CD4-positive, CD25-positive, alpha-beta regulatory T cell (primary cell): ENCODE measurements around the gene PATJ. TPM values are rescaled to one million over a fixed set of nuclear protein-coding genes. Genes with fewer than 3 reads are reported as not detected.

Experiments
- ATAC-seq, 2 donors: fragments of 150-1000 bp; cut with Tn5 transposase; one replicate each; pipeline ENCODE4 v1.10.0; 2021; ENCODE audit warnings: low read depth in 2 of 2, moderate number of reproducible peaks in 2 of 2, moderate library complexity in 1 of 2
- DNase-seq, 3 donors: peaks; one replicate each; pipeline versions ENCODE4 v3.0.0 to v3.0.0-alpha.2; 2012 to 2022; ENCODE audit warnings: mixed read lengths in 1 of 3
- H3K27ac ChIP-seq: one replicate; pipeline ENCODE4 v1.7.0; 2013; ENCODE audit warnings: mild to moderate bottlenecking, low read length; ENCODE audit not compliant: insufficient read depth, poor library complexity, severe bottlenecking
- H3K27me3 ChIP-seq: one replicate; pipeline ENCODE4 v1.7.0; 2013; ENCODE audit warnings: low read length; ENCODE audit not compliant: control insufficient read depth, insufficient read depth
- H3K36me3 ChIP-seq: one replicate; pipeline ENCODE4 v1.7.0; 2013; ENCODE audit warnings: mild to moderate bottlenecking, low read length, moderate library complexity; ENCODE audit not compliant: control insufficient read depth, insufficient read depth
- H3K4me1 ChIP-seq: 2 replicates; pipeline ENCODE4 v1.7.0; 2013; ENCODE audit warnings: mild to moderate bottlenecking, low read length; ENCODE audit not compliant: insufficient read depth, control insufficient read depth, poor library complexity, severe bottlenecking
- H3K4me3 ChIP-seq: one replicate; pipeline ENCODE4 v1.7.0; 2013; ENCODE audit warnings: low read depth, mild to moderate bottlenecking, low read length, moderate library complexity
- H3K9me3 ChIP-seq, 2 experiments: 1 replicate in 1 of 2; 2 replicates in 1 of 2; pipeline ENCODE4 v1.7.0; 2013; ENCODE audit warnings: low read length in 2 of 2, mild to moderate bottlenecking in 1 of 2, moderate library complexity in 1 of 2; ENCODE audit not compliant: control insufficient read depth in 2 of 2
- H3K27ac Mint-ChIP-seq, 3 donors: one replicate each; pipeline ENCODE4 v1.8.0; 2020 to 2022; ENCODE audit warnings: mild to moderate bottlenecking in 3 of 3, mixed read lengths in 3 of 3, moderate library complexity in 2 of 3
- H3K27me3 Mint-ChIP-seq: one replicate; pipeline ENCODE4 v1.8.0; 2022; ENCODE audit warnings: mild to moderate bottlenecking, mixed read lengths
- H3K36me3 Mint-ChIP-seq: one replicate; pipeline ENCODE4 v1.8.0; 2020; ENCODE audit warnings: mixed read lengths
- H3K4me1 Mint-ChIP-seq, 4 donors: one replicate each; pipeline ENCODE4 v1.8.0; 2020 to 2022; ENCODE audit warnings: mixed read lengths in 4 of 4, mild to moderate bottlenecking in 1 of 4
- H3K4me3 Mint-ChIP-seq, 4 donors: one replicate each; pipeline ENCODE4 v1.8.0; 2020 to 2022; ENCODE audit warnings: mild to moderate bottlenecking in 4 of 4, mixed read lengths in 4 of 4, moderate library complexity in 3 of 4
- H3K9me3 Mint-ChIP-seq, 7 donors: one replicate each; pipeline ENCODE4 v1.8.0; 2020 to 2022; ENCODE audit warnings: mixed read lengths in 7 of 7, mild to moderate bottlenecking in 3 of 7, moderate library complexity in 2 of 7
- polyA plus RNA-seq, 4 donors: library from polyadenylated mRNA; unstranded; fragments of 300-500 nt; fragmentation: Illumina TruSeq; gene quantifications; one replicate each; pipeline ENCODE4 v1.2.3, GENCODE V29; 2021
- total RNA-seq: library from RNA; stranded (reverse); gene quantifications from one replicate; pipeline ENCODE4 v1.2.3, GENCODE V29; 2022

Gene PATJ
- total and polyA plus RNA-seq, 5 donors from 2014 or later = 8.6 to 49.2 (median 15.9) TPM

- no peaks in the 10 kb centered on the region for H3K4me1 Mint-ChIP-seq
- H3K27me3 Mint-ChIP-seq = no peaks in the 10 kb centered on the region
- no peak overlapping the region for H3K27ac ChIP-seq
- no peaks in the 10 kb centered on the region for H3K9me3 Mint-ChIP-seq
- no peaks in the 10 kb centered on the region for H3K27me3 ChIP-seq
- no peaks in the 10 kb centered on the region for H3K4me1 ChIP-seq
- peaks cover 22% of the 10 kb centered on the region for H3K36me3 Mint-ChIP-seq
- H3K4me3 ChIP-seq = no peak overlapping the region
- H3K27ac Mint-ChIP-seq = no peak overlapping the region
- peaks cover 12% of the 10 kb centered on the region for H3K36me3 ChIP-seq
- ATAC-seq (peak in 1 of 2 donors; percentile 46), DNase-seq (peak; percentile 7 to 45 (median 24))
- no peak overlapping the region for H3K4me3 Mint-ChIP-seq
- no peaks in the 10 kb centered on the region for H3K9me3 ChIP-seq
These were observed 340.4 kb downstream of the PATJ start for GRCh38 chr1:62082456-62083363.

- H3K27ac ChIP-seq = no peak overlapping the region
- ATAC-seq = no peak
- peaks cover 10% of the 10 kb centered on the region for H3K36me3 ChIP-seq
- no peaks in the 10 kb centered on the region for H3K4me1 ChIP-seq
- peaks cover 27% of the 10 kb centered on the region for H3K36me3 Mint-ChIP-seq
- no peak for DNase-seq
- no peaks in the 10 kb centered on the region for H3K4me1 Mint-ChIP-seq
- no peaks in the 10 kb centered on the region for H3K9me3 Mint-ChIP-seq
- no peak overlapping the region for H3K4me3 ChIP-seq
- no peaks in the 10 kb centered on the region for H3K9me3 ChIP-seq
- H3K4me3 Mint-ChIP-seq = no peak overlapping the region
- no peaks in the 10 kb centered on the region for H3K27me3 Mint-ChIP-seq
- no peak overlapping the region for H3K27ac Mint-ChIP-seq
- no peaks in the 10 kb centered on the region for H3K27me3 ChIP-seq
These were observed 342.1 kb downstream of the PATJ start for GRCh38 chr1:62084310-62084890.

- Mint-ChIP-seq H3K27me3 (no peaks in the 10 kb centered on the region), H3K27ac (no peak overlapping the region), H3K9me3 (no peaks in the 10 kb centered on the region), H3K4me1 (no peaks in the 10 kb centered on the region), H3K36me3 (peaks cover 24% of the 10 kb centered on the region), H3K4me3 (no peak overlapping the region)
- ATAC-seq (no peak), DNase-seq (no peak)
- no peaks in the 10 kb centered on the region for H3K27me3 ChIP-seq
- no peaks in the 10 kb centered on the region for H3K9me3 ChIP-seq
- H3K4me3 ChIP-seq = no peak overlapping the region
- H3K4me1 ChIP-seq = no peaks in the 10 kb centered on the region
- H3K27ac ChIP-seq = no peak overlapping the region
- H3K36me3 ChIP-seq = peaks cover 4% of the 10 kb centered on the region
These were observed 346.2 kb downstream of the PATJ start for GRCh38 chr1:62088439-62088838.

GRCh38 chr1:62089570-62089969 lies 347.3 kb downstream of the PATJ start:
- H3K36me3 ChIP-seq = peaks cover under 1% of the 10 kb centered on the region
- no peak overlapping the region for H3K27ac ChIP-seq
- H3K36me3 Mint-ChIP-seq = peaks cover 24% of the 10 kb centered on the region
- H3K4me3 ChIP-seq = no peak overlapping the region
- no peak overlapping the region for H3K4me3 Mint-ChIP-seq
- H3K27me3 ChIP-seq = no peaks in the 10 kb centered on the region
- H3K9me3 Mint-ChIP-seq = no peaks in the 10 kb centered on the region
- H3K4me1 ChIP-seq = no peaks in the 10 kb centered on the region
- H3K27ac Mint-ChIP-seq = no peak overlapping the region
- H3K27me3 Mint-ChIP-seq = no peaks in the 10 kb centered on the region
- DNase-seq (no peak), ATAC-seq (no peak)
- no peaks in the 10 kb centered on the region for H3K9me3 ChIP-seq
- H3K4me1 Mint-ChIP-seq = no peaks in the 10 kb centered on the region

GRCh38 chr1:62090016-62090415 lies 347.7 kb downstream of the PATJ start:
- Histone ChIP-seq H3K4me3 (no peak overlapping the region), H3K27ac (no peak overlapping the region), H3K4me1 (no peaks in the 10 kb centered on the region), H3K27me3 (no peaks in the 10 kb centered on the region), H3K36me3 (no peaks in the 10 kb centered on the region), H3K9me3 (no peaks in the 10 kb centered on the region)
- Mint-ChIP-seq H3K27ac (no peak overlapping the region), H3K36me3 (peaks cover 24% of the 10 kb centered on the region), H3K4me3 (no peak overlapping the region), H3K27me3 (no peaks in the 10 kb centered on the region), H3K4me1 (no peaks in the 10 kb centered on the region), H3K9me3 (no peaks in the 10 kb centered on the region)
- no peak for ATAC-seq
- DNase-seq = no peak

GRCh38 chr1:62092110-62092509 lies 349.8 kb downstream of the PATJ start:
- no peaks in the 10 kb centered on the region for H3K4me1 ChIP-seq
- H3K27ac ChIP-seq = no peak overlapping the region
- no peak for DNase-seq
- H3K9me3 Mint-ChIP-seq = peaks cover 0 to 1% (median 0%) of the 10 kb centered on the region in 7 donors
- no peak overlapping the region for H3K4me3 Mint-ChIP-seq
- no peaks in the 10 kb centered on the region for H3K9me3 ChIP-seq
- H3K36me3 Mint-ChIP-seq = peaks cover 26% of the 10 kb centered on the region
- H3K27ac Mint-ChIP-seq = no peak overlapping the region
- H3K4me1 Mint-ChIP-seq = no peaks in the 10 kb centered on the region
- H3K36me3 ChIP-seq = no peaks in the 10 kb centered on the region
- no peak overlapping the region for H3K4me3 ChIP-seq
- no peak for ATAC-seq
- H3K27me3 Mint-ChIP-seq = no peaks in the 10 kb centered on the region
- no peaks in the 10 kb centered on the region for H3K27me3 ChIP-seq

GRCh38 chr1:62093261-62093660 lies 351.0 kb downstream of the PATJ start:
- H3K27me3 Mint-ChIP-seq = no peaks in the 10 kb centered on the region
- no peaks in the 10 kb centered on the region for H3K9me3 ChIP-seq
- ATAC-seq = no peak
- no peaks in the 10 kb centered on the region for H3K4me1 ChIP-seq
- no peak overlapping the region for H3K4me3 ChIP-seq
- DNase-seq = no peak
- peaks cover 20% of the 10 kb centered on the region for H3K36me3 Mint-ChIP-seq
- no peak overlapping the region for H3K27ac Mint-ChIP-seq
- no peak overlapping the region for H3K4me3 Mint-ChIP-seq
- H3K36me3 ChIP-seq = no peaks in the 10 kb centered on the region
- H3K9me3 Mint-ChIP-seq = peaks cover 0 to 2% (median 0%) of the 10 kb centered on the region in 7 donors
- no peaks in the 10 kb centered on the region for H3K27me3 ChIP-seq
- no peaks in the 10 kb centered on the region for H3K4me1 Mint-ChIP-seq
- H3K27ac ChIP-seq = no peak overlapping the region
